NOMO-1 treated with DMSO at 0.1 percent for 48 hours (cell line): ENCODE measurements around the gene ASPSCR1.

ENCODE experiments used
- DNase-seq: peaks from one replicate; lab custom pipeline; 2025; ENCODE audit not compliant: unreplicated experiment; lab: John Stamatoyannopoulos, UW

The ASPSCR1 gene

DNA sequence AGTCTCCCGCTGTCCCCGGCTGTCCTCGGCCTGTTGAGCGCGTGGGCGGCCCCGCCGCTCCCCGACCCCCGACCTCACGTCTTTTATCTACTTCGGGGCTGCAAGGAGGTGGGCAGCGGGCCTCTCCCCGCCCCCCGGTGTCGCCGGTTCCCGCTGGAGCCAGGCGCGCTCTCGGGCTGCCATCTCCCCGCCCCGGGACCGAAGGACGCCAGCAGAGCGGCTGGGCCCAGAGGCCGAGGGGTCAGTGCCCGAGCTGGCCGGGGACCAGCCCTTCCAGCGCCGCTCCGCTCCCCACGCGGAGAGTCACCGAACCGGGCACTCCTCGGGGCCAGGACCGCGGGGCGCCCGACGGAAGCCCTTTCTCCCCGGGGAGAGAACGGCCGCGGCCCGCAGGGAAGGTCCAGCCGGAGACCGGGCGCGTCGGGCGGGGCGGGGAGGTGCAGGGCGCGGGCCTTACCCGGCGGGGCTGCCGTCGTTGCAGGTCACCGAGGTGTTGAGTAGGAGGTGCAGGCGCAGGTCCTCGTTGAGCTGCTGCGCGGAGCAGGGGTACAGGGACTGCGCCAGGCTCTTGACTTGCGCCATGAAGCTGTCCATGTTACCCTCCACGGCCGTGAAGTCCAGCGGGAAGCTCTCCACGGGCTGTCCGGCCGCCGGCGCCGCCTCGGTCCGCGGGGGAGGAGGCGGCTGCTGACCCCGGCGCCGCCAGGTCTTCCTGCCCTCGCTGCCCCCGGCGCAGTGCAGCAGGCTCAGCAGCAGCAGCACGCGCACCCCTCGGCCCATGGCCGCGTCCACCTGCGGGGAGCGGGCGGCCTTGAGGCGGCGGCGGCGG is 17.1 kb upstream of the ASPSCR1 start:
- DNase-seq, result no peak

- peak; percentile 12 for DNase-seq
Observed at GRCh38 chr17:81961087-81961511, 16.3 kb upstream of the ASPSCR1 start, which contains the start of gene NOTUM. TSS of gene NOTUM (minus strand) at chr17:81961187. CDS start at chr17:81960909, 278 bp downstream.

DNA sequence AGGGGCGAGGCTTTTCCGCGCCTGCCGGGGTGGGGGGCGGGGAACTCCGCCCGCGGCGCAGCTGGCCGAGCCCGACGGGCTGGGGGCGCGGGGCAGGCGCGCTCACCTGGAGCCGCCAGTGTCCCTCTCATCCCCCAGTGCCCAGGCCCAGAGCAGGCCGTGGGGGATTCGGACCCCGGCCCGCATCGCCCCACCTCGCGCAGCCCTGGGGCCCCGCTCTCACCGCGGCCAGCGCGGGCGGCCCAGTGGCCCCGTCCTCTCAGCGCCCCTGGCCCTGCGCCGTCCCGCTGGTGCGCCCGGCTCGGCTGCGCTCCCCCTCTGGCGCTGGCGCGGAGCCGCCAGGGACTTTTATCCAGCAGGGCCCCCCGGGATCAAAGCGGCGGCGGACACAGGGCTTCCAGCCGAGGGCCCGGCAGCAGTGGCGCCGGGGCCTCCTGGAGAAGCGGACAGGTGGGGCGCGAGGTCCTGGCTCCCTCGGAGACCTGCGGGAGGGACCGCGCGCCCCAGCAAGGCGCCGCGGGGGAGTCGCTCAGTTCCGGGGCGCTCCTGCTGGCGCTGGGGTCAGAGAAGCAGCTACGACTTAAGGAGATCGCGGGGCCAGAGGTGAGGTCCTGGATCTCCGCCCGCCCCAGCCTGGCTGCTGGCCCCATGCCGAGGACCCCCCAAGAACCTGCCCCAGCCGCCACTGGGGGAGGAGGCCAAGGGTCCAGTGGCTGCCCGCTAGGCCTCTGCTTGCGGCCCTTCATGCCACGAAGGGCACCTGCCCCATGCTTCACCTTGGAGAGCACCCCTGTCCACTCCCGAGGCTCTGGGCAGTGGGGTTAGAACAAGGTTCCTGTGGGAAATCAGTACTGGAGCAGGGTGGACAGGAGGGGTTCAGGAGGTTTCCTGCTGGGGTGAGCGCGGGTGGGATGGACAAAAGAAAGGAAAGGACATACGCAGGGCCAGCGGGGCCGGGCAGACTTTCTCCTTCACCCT is 15.6 kb upstream of the ASPSCR1 start:
- DNase-seq, result no peak

DNA sequence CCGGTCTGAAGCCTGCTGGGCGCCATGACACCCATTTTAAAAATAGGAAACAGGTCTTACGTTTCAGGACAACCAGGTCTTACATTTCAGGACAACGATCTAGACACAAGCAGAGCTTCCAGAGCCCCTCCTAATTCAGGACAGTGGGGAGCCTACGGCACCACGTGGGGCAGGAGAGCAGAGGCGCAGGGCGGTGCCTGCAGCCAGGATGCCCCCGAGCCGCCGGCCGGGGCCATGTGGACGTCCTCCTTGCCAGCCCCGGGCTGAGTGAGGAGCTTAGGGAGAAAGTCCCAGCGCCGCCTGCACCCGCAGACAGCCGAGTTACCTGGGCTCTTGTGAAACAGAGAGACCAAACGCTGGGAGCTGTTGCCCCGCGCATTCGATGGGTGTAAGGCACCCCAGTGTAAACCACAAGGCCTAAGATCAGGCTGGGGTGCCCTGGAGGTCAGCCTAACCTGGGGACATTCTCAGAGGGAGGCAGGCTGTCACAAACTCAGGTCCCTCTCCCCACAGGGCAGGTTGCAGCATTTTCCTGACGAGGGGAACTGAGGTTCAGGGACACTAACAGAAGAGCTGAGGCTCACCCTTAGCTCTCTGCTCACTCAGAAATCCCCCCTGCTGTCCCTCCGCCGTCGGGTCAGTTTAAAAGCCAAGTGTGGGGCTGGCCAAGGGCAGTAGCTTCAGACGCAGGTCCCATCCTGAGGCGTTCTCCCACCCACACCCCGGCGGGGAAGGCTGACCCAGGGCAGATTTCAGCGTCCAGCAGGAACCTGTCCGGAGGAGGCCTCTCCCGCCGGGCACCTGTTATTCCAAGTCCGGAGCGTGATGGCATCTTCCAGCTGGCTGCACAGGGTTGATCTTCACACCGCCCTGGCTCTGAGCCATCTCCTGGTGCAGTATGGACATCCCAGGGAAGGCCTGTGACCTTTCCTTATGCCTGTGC is 14.7 kb upstream of the ASPSCR1 start:
- DNase-seq, result no peak

DNA sequence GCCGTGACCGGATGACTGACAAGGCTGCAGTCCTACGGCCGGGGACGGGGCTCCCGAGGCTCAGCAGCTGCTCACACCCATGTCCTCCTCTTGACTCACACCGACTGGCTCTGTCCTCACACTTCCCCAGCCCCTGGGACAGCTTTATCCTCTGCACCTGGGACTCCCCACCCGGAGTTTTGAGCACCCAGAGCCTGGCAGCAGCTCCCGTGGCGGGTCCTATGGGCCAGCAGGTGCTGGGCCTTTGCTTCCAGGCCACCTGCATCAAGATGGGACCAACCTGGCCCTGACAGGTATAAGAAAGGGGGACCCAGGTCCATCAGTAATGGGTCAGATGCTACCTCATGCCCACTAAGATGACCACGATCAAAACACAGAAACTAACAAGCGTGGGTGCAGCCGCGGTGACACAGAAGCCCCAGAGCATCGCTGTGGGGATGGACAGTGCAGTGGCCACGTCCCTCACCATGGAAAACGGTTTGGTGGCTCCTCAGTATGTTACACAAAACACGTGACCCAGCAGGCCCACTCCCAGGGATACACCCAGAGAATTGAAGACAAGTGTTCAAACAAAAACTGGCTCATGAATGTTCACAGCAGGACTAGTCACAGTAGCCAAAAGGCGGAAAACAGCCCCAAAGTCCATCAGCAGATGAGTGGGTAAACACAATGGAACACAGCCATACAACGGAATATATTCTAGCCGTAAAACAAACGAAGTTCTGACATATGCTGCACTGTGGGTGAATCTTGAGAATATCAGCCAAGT is 13.2 kb upstream of the ASPSCR1 start:
- DNase-seq, result no peak

- peak; percentile 81 for DNase-seq
Observed at GRCh38 chr17:81966343-81967243, 10.8 kb upstream of the ASPSCR1 start.

DNA sequence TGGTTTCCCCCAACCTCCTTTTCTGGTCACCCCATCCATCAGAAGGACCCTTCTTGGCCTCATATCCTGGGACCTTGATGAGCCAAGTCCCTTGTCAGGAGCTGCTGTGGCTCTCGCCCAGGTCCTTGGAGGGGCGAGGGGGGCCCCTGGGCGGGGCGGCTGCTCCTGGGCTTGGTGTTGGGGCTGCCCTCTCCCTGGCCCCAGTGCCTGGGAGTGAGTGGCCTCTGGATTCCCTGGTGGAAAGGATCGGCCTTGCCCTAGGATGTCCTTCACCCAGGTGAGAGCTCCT is 10.2 kb upstream of the ASPSCR1 start:
- no peak for DNase-seq

DNA sequence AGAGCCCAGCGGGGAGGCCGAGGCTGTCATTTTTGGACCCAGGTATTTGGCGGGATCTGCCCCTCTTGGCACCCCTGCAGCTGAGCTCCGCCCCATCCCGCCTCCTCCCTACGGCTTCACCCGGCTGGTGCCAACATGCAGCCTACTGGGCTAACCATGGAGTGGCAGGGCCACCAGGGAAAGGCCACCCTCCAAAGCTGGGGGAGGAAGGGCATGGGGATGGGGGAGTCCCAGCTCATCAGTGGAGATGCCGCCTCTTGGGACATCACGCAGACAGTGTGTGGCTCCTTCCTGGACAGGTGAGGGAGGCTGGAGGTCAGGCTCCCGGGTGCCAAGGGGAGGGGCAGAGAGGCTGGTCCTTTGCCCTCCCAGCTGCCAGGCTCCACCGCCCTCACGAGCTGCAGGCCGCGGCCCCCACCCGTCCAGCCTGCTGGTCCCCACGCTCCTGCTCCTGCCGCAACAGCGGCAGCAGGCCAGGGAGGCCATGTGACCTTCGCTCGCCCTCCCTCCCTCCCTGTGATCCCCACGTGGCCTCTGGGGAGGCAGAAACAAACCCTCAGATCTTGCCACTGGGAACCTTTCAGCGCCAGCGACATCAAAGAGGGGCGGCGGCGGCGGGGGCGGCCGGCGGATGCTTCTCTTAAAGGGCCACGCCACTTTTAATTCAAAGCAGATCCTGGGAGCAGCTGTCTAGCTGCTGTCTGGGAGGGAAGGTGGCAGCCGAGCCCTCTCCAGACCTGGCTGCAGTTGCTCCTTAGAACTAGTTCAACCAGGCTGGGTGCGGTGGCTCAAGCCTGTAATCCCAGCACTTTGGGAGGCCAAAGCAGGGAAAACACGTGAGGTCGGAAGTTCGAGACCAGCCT is 9.7 kb upstream of the ASPSCR1 start:
- peak; percentile 91 for DNase-seq

DNA sequence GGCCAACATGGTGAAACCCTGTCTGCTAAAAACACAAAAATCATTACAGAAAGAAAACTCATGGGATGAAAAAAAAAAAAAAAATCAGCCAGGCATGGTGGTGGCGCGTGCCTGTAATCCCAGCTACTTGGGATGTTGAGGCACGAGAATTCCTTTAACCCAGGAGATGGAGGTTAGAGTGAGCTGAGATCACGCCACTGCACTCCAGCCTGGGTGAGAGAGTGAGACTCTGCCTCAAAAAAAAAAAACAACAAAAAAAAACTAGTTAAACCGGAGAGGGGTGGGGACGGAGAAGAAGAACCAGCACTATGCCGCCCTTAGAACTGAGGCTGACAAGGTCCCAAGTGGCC is 9.1 kb upstream of the ASPSCR1 start:
- no peak for DNase-seq

GRCh38 chr17:81968850-81969812 is 8.3 kb upstream of the ASPSCR1 start:
- DNase-seq, result no peak

DNA sequence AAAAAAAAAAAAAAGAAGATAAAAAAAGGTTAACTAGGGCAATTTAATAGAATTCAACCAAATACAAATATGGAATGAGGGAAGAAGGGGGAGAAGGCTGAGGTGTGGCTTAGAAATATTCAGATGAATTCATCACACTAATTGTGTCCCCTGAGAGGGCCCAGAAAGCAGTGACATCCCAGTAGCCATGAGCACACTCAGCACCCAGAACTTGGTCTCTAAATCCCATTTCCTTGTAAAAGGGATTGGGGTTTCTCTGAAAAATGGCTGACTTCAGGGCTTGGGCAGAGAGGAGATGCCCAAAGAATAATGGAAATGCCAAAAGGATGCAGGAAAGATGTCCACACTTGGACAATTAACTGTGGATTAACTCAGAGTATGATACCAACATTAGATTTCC is 4.0 kb upstream of the ASPSCR1 start:
- no peak for DNase-seq

DNA sequence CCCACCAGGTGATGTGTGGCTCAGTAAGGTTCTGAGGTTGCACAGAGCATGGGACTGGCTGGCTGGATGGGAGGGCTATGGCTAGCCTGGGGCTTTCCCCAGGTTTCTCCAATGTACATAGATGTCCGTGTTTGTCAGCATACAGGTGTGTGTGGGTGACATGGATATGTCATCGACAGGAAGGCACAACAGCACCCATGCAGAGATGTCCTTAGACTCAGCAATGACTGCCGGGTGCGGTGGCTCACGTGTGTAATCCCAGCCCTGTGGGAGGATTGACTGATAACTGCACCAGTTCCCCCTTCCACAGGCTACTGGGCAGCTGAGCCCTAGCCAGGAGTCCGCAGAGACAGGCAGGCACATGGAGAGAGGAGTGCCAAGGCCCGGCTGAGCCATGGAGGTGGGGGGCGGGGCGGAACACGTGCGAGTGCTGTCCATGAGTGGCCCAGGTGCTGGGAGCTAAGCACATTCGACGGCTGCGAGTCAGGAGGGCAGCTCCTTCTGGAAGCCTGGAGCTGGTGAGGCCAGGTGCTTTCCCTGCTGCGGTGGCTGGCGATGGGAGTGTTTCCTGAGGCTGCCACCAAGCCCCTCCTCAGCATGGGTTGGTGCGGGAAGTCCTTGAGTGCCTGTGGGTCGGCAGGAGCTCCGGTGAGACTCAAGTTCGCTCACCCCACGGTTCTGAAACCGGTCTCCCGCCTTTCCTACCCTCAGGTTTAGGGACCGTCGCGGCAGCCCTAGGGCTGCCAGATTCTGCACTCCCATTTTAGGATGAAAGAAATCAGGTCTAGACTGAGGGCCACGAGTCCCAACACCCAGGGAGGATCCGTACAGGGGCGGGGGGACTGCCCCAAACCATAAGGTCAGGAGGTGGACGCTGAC is 858 bp upstream of the ASPSCR1 start:
- DNase-seq, result no peak

DNA sequence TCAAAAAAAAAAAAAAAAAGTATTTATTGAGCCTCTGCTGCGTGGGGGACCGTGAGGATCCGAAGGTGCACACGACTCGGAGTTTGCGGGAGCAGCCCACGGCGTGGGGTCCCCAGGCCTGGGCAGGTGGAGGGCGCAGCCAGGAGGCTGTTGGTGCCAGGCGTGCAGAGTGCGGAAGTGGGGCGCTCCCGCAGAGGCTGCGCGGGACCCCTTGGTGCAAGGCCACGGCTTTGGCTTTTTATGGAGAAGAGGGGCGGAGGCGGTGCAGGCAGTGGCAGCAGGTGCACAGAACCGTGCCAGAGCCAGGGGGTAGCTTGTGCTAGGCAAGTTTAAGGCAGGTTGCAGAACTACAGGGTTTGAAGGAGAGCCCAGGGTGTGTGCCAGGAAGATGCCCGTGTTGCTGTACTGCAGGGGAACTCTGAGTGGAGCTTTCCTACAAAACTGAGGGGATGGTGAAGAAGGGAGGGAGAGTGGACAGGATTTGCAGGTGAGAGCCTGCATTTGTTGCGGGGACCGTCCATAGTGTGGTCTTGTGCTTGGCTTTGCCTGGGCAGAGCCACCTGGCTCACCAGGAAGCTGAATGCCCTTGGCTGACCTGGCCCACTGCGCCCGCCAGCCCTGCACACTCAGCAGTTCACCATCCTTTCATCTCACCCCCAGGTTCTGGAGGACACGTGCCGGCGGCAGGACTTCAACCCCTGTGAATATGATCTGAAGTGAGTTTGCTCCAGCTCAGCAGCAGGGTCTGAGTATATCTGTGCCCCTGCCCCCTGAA is 1.3 kb downstream of the ASPSCR1 start:
- no peak for DNase-seq

DNA sequence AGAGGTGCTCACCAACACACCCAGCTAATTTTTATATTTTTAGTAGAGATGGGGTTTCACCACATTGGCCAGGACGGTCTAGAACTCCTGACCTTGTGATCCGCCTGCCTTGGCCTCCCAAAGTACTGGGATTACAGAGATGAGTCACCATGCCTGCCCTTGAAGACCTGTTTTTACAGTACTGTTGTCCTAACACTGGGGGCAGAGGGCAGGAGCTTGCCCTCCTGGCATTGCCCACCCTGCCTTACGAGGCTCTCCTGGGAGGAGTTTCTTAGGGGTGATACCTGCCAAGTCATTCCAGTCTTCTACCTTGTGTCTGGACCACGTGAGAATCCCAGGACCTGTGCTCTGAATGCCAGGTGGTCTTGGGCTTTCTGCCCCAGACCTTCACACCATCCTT is 2.7 kb downstream of the ASPSCR1 start:
- DNase-seq, result no peak

- DNase-seq, result no peak
Observed at GRCh38 chr17:81980707-81981343, 3.4 kb downstream of the ASPSCR1 start.
